K562 (cell line): ENCODE results near the gene SUOX.
"Not testable (repeated sequence)": the region's sequence is repeated elsewhere in the genome, so short reads cannot be mapped to it uniquely, and the experiment has no call there.

ENCODE experiments used
- POLR2AphosphoS5 ChIP-seq: IDR thresholded peaks from 2 replicates; pipeline ENCODE4 v1.6.1; 2011; ENCODE audit warnings: mild to moderate bottlenecking, low read depth, low read length, moderate library complexity; ENCODE audit not compliant: control insufficient read depth, insufficient read depth
- TF ChIP-seq, protein P1 (sequence below): sonication (generic); formaldehyde crosslinking; IDR thresholded peaks from 2 replicates; pipeline ENCODE4 v1.8.1; 2023; ENCODE audit warnings: mild to moderate bottlenecking, missing genetic modification reagents

DNA sequence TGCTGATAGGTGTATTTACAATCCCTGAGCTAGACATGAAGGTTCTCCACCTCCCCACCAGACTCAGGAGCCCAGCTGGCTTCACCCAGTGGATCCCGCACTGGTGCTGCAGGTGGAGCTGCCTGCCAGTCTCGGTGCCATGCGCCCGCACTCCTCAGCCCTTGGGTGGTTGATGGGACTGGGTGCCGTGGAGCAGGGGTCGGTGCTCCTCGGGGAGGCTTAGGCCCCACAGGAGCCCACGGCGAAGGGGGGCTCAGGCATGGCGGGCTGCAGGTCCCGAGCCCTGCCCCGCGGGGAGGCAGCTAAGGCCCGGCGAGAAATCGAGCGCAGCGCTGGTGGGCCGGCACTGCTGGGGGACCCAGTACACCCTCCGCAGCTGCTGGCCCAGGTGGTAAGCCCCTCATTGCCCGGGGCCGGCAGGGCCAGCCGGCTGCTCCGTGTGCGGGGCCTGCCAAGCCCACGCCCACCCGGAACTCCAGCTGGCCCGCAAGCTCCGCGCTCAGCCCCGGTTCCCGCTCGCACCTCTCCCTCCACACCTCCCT is 3.0 kb downstream of the SUOX start:
- not testable (repeated sequence) for TF ChIP-seq POLR2AphosphoS5
- TF ChIP-seq, protein P1, sequence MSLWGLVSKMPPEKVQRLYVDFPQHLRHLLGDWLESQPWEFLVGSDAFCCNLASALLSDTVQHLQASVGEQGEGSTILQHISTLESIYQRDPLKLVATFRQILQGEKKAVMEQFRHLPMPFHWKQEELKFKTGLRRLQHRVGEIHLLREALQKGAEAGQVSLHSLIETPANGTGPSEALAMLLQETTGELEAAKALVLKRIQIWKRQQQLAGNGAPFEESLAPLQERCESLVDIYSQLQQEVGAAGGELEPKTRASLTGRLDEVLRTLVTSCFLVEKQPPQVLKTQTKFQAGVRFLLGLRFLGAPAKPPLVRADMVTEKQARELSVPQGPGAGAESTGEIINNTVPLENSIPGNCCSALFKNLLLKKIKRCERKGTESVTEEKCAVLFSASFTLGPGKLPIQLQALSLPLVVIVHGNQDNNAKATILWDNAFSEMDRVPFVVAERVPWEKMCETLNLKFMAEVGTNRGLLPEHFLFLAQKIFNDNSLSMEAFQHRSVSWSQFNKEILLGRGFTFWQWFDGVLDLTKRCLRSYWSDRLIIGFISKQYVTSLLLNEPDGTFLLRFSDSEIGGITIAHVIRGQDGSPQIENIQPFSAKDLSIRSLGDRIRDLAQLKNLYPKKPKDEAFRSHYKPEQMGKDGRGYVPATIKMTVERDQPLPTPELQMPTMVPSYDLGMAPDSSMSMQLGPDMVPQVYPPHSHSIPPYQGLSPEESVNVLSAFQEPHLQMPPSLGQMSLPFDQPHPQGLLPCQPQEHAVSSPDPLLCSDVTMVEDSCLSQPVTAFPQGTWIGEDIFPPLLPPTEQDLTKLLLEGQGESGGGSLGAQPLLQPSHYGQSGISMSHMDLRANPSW (CRISPR knock-in tag), result not testable (repeated sequence)
